IPS-18c (cell line): ENCODE results near the gene SPARC.

ENCODE experiments used
- H3K4me3 ChIP-seq: 2 replicates; pipeline ENCODE4 v1.7.0; 2013; ENCODE audit warnings: low read depth, mild to moderate bottlenecking, low read length, moderate library complexity; ENCODE audit not compliant: insufficient read depth
- H3K9me3 ChIP-seq: one replicate; pipeline ENCODE4 v1.6.1; 2013; ENCODE audit warnings: mild to moderate bottlenecking, low read length, moderate library complexity; ENCODE audit not compliant: control insufficient read depth, insufficient read depth

SPARC gene

GRCh38 chr5:151671950-151672349, 14.8 kb downstream of the SPARC start:
- no peak overlapping the region for H3K4me3 ChIP-seq
- peaks cover 2% of the 10 kb centered on the region for H3K9me3 ChIP-seq

GRCh38 chr5:151670953-151671636, 15.6 kb downstream of the SPARC start:
- no peak overlapping the region for H3K4me3 ChIP-seq
- H3K9me3 ChIP-seq = peaks cover 2% of the 10 kb centered on the region

GRCh38 chr5:151670083-151670686, 16.5 kb downstream of the SPARC start:
- Histone ChIP-seq H3K9me3 (peaks cover 2% of the 10 kb centered on the region), H3K4me3 (no peak overlapping the region)

GRCh38 chr5:151667083-151667482, 19.6 kb downstream of the SPARC start:
- no peak overlapping the region for H3K4me3 ChIP-seq
- H3K9me3 ChIP-seq = no peaks in the 10 kb centered on the region

GRCh38 chr5:151665613-151666012, 21.1 kb downstream of the SPARC start:
- no peaks in the 10 kb centered on the region for H3K9me3 ChIP-seq

GRCh38 chr5:151664694-151665585, 21.8 kb downstream of the SPARC start:
- no peaks in the 10 kb centered on the region for H3K9me3 ChIP-seq
- no peak overlapping the region for H3K4me3 ChIP-seq

More at GRCh38 chr5:151665613-151666012, 21.1 kb downstream of the SPARC start:
- no peak overlapping the region for H3K4me3 ChIP-seq

- no peaks in the 10 kb centered on the region for H3K9me3 ChIP-seq
- H3K4me3 ChIP-seq = no peak overlapping the region
Measured at GRCh38 chr5:151663617-151664293, 23.0 kb downstream of the SPARC start.

- no peaks in the 10 kb centered on the region for H3K9me3 ChIP-seq
- H3K4me3 ChIP-seq = no peak overlapping the region
Measured at GRCh38 chr5:151662805-151663204, 23.9 kb downstream of the SPARC start.

GRCh38 chr5:151661968-151662732, 24.6 kb downstream of the SPARC start:
- no peaks in the 10 kb centered on the region for H3K9me3 ChIP-seq
- H3K4me3 ChIP-seq = no peak overlapping the region

GRCh38 chr5:151660616-151661495, 25.9 kb downstream of the SPARC start:
- no peaks in the 10 kb centered on the region for H3K9me3 ChIP-seq

GRCh38 chr5:151659001-151659754, 27.5 kb downstream of the SPARC start:
- H3K4me3 ChIP-seq = no peak overlapping the region
- no peaks in the 10 kb centered on the region for H3K9me3 ChIP-seq

More at GRCh38 chr5:151660616-151661495, 25.9 kb downstream of the SPARC start:
- H3K4me3 ChIP-seq = no peak overlapping the region

- Histone ChIP-seq H3K9me3 (no peaks in the 10 kb centered on the region), H3K4me3 (no peak overlapping the region)
Measured at GRCh38 chr5:151657114-151657513, 29.6 kb downstream of the SPARC start.

- H3K4me3 ChIP-seq = no peak overlapping the region
Measured at GRCh38 chr5:151656311-151656710, 30.4 kb downstream of the SPARC start.

GRCh38 chr5:151651997-151652645, 34.6 kb downstream of the SPARC start:
- H3K9me3 ChIP-seq = no peaks in the 10 kb centered on the region
- H3K4me3 ChIP-seq = no peak overlapping the region

More at GRCh38 chr5:151656311-151656710, 30.4 kb downstream of the SPARC start:
- H3K9me3 ChIP-seq = no peaks in the 10 kb centered on the region

GRCh38 chr5:151648988-151649387, 37.7 kb downstream of the SPARC start:
- Histone ChIP-seq H3K4me3 (no peak overlapping the region), H3K9me3 (no peaks in the 10 kb centered on the region)
